HEK293 (cell line): ENCODE data around the gene ZNF587.

Experiments
- BCL11A ChIP-seq: fragments of 450-650 bp; formaldehyde crosslinking; IDR thresholded peaks from 2 replicates; pipeline ENCODE4 v1.5.1; 2016; ENCODE audit warnings: low read depth, missing biosample characterization, missing genetic modification characterization
- BCL6B ChIP-seq: fragments of 450-650 bp; formaldehyde crosslinking; IDR thresholded peaks from 2 replicates; pipeline ENCODE4 v1.5.1; 2017; ENCODE audit warnings: missing biosample characterization, missing genetic modification characterization
- HOXD13 ChIP-seq: sonication (generic); formaldehyde crosslinking; IDR thresholded peaks from 2 replicates; pipeline ENCODE4 v1.8.0; 2022; ENCODE audit warnings: missing genetic modification reagents, borderline replicate concordance
- KLF10 ChIP-seq: fragments of 450-650 bp; IDR thresholded peaks from 2 replicates; pipeline ENCODE4 v1.5.1; 2018; ENCODE audit warnings: missing biosample characterization, mild to moderate bottlenecking, missing genetic modification characterization
- REST ChIP-seq: fragments of 450-650 bp; formaldehyde crosslinking; IDR thresholded peaks from 2 replicates; pipeline ENCODE4 v1.5.1; 2016; ENCODE audit warnings: missing biosample characterization, missing genetic modification characterization
- SCRT1 ChIP-seq: fragments of 450-650 bp; formaldehyde crosslinking; IDR thresholded peaks from 2 replicates; pipeline ENCODE4 v1.5.1; 2016; ENCODE audit warnings: missing biosample characterization, missing genetic modification characterization, borderline replicate concordance
- TRIM28 ChIP-seq: IDR thresholded peaks from 2 replicates; pipeline ENCODE4 v1.6.1; 2011; ENCODE audit warnings: low read length, control low read depth, borderline replicate concordance
- YY2 ChIP-seq: fragments of 450-650 bp; formaldehyde crosslinking; IDR thresholded peaks from 2 replicates; pipeline ENCODE4 v1.5.1; 2016; ENCODE audit warnings: missing biosample characterization, missing genetic modification characterization
- ZBTB11 ChIP-seq: fragments of 450-650 bp; formaldehyde crosslinking; conservative IDR thresholded peaks from 2 replicates; pipeline ENCODE4 v1.5.1; 2016; ENCODE audit warnings: low read depth, missing biosample characterization, missing genetic modification characterization
- ZBTB17 ChIP-seq: fragments of 450-650 bp; formaldehyde crosslinking; IDR thresholded peaks from 2 replicates; pipeline ENCODE4 v1.5.1; 2016; ENCODE audit warnings: missing biosample characterization, missing genetic modification characterization
- ZBTB20 ChIP-seq: fragments of 450-650 bp; formaldehyde crosslinking; IDR thresholded peaks from 2 replicates; pipeline ENCODE4 v1.5.1; 2016; ENCODE audit warnings: missing biosample characterization, missing genetic modification characterization
- ZNF174 ChIP-seq: fragments of 450-650 bp; formaldehyde crosslinking; IDR thresholded peaks from 2 replicates; pipeline ENCODE4 v1.5.0; 2017; ENCODE audit warnings: missing biosample characterization, mild to moderate bottlenecking, missing genetic modification characterization
- ZNF19 ChIP-seq: fragments of 450-650 bp; formaldehyde crosslinking; IDR thresholded peaks from 2 replicates; pipeline ENCODE4; 2016; ENCODE audit warnings: missing biosample characterization, missing genetic modification characterization, low read depth
- ZNF221 ChIP-seq: fragments of 450-650 bp; formaldehyde crosslinking; IDR thresholded peaks from 2 replicates; pipeline ENCODE4 v1.5.1; 2017; ENCODE audit warnings: missing biosample characterization, missing genetic modification characterization, borderline replicate concordance
- ZNF266 ChIP-seq: fragments of 450-650 bp; formaldehyde crosslinking; IDR thresholded peaks from 2 replicates; pipeline ENCODE4 v1.5.1; 2016; ENCODE audit warnings: missing biosample characterization, missing genetic modification characterization, low read depth
- ZNF311 ChIP-seq: fragments of 450-650 bp; formaldehyde crosslinking; IDR thresholded peaks from 2 replicates; pipeline ENCODE4 v1.5.1; 2017; ENCODE audit warnings: missing biosample characterization, missing genetic modification characterization, borderline replicate concordance
- ZNF324 ChIP-seq: fragments of 450-650 bp; formaldehyde crosslinking; IDR thresholded peaks from 2 replicates; pipeline ENCODE4 v1.5.1; 2016; ENCODE audit warnings: missing biosample characterization, missing genetic modification characterization
- ZNF530 ChIP-seq: fragments of 450-650 bp; formaldehyde crosslinking; IDR thresholded peaks from 2 replicates; pipeline ENCODE4 v1.5.1; 2016; ENCODE audit warnings: low read depth, missing biosample characterization, missing genetic modification characterization
- ZNF629 ChIP-seq: fragments of 450-650 bp; formaldehyde crosslinking; IDR thresholded peaks from 2 replicates; pipeline ENCODE4 v1.5.1; 2017; ENCODE audit warnings: missing biosample characterization, missing genetic modification characterization
- ZNF660 ChIP-seq: fragments of 450-650 bp; IDR thresholded peaks from 2 replicates; pipeline ENCODE4 v1.5.1; 2018; ENCODE audit warnings: missing biosample characterization, mild to moderate bottlenecking, missing genetic modification characterization
- ZNF677 ChIP-seq: fragments of 450-650 bp; IDR thresholded peaks from 2 replicates; pipeline ENCODE4 v1.5.0; 2018; ENCODE audit warnings: missing biosample characterization, mild to moderate bottlenecking, missing genetic modification characterization, moderate library complexity
- ZNF704 ChIP-seq: fragments of 450-650 bp; formaldehyde crosslinking; IDR thresholded peaks from 2 replicates; pipeline ENCODE4 v1.5.1; 2016; ENCODE audit warnings: missing biosample characterization, missing genetic modification characterization
- ZNF837 ChIP-seq: fragments of 450-650 bp; formaldehyde crosslinking; IDR thresholded peaks from 2 replicates; pipeline ENCODE4 v1.5.1; 2016; ENCODE audit warnings: missing biosample characterization, missing genetic modification characterization
- TF ChIP-seq, protein P1 (sequence below): fragments of 450-650 bp; formaldehyde crosslinking; optimal IDR thresholded peaks from 2 replicates; pipeline ENCODE3; 2016; ENCODE audit warnings: missing biosample characterization, mild to moderate bottlenecking, missing genetic modification characterization
- TF ChIP-seq, protein P2 (sequence below): fragments of 450-650 bp; formaldehyde crosslinking; IDR thresholded peaks from 2 replicates; pipeline ENCODE4 v1.5.1; 2017; ENCODE audit warnings: missing biosample characterization, missing genetic modification characterization
- TF ChIP-seq, protein P3 (sequence below): fragments of 450-650 bp; formaldehyde crosslinking; IDR thresholded peaks from 2 replicates; pipeline ENCODE4 v1.5.1; 2016; ENCODE audit warnings: missing biosample characterization, missing genetic modification characterization

The ZNF587 gene

GRCh38 chr19:57814505-57815246 lies 35.0 kb upstream of the ZNF587 start, which contains the start of gene ZNF552 (continued):
- peak; percentile 36; the same call in 1 of the 2 replicates for TF ChIP-seq ZBTB11 (tag by site-specific recombination)
- TF ChIP-seq, protein P1, sequence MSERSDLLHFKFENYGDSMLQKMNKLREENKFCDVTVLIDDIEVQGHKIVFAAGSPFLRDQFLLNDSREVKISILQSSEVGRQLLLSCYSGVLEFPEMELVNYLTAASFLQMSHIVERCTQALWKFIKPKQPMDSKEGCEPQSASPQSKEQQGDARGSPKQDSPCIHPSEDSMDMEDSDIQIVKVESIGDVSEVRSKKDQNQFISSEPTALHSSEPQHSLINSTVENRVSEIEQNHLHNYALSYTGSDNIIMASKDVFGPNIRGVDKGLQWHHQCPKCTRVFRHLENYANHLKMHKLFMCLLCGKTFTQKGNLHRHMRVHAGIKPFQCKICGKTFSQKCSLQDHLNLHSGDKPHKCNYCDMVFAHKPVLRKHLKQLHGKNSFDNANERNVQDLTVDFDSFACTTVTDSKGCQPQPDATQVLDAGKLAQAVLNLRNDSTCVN, result peak; percentile 17
- no peak for TF ChIP-seq ZNF324 (tag by site-specific recombination)
- TF ChIP-seq ZBTB20 (tag by site-specific recombination), result peak; percentile 49; the same call in 1 of the 2 replicates
- TF ChIP-seq ZNF704 (tag by site-specific recombination), result no peak
- TF ChIP-seq BCL11A (tag by site-specific recombination), result no peak
- no peak for TF ChIP-seq ZNF311 (tag by site-specific recombination)
- TF ChIP-seq BCL6B (tag by site-specific recombination), result no peak
- TF ChIP-seq ZNF530 (tag by site-specific recombination), result no peak
- peak; percentile 46; the same call in 1 of the 2 replicates for TF ChIP-seq ZNF660 (tag by site-specific recombination)
- peak; percentile 77 for TF ChIP-seq HOXD13 (CRISPR knock-in tag)
- no peak for TF ChIP-seq ZNF629 (tag by site-specific recombination)
- TF ChIP-seq ZNF837 (tag by site-specific recombination), result no peak
- no peak for TF ChIP-seq ZNF266 (tag by site-specific recombination)
- no peak for TF ChIP-seq SCRT1
- TF ChIP-seq ZBTB17 (tag by site-specific recombination), result peak; percentile 79
- TF ChIP-seq TRIM28, result no peak
- TF ChIP-seq YY2, result peak; percentile 23; the same call in 1 of the 2 replicates
- no peak for TF ChIP-seq ZNF221 (tag by site-specific recombination)
- TF ChIP-seq, protein P2, sequence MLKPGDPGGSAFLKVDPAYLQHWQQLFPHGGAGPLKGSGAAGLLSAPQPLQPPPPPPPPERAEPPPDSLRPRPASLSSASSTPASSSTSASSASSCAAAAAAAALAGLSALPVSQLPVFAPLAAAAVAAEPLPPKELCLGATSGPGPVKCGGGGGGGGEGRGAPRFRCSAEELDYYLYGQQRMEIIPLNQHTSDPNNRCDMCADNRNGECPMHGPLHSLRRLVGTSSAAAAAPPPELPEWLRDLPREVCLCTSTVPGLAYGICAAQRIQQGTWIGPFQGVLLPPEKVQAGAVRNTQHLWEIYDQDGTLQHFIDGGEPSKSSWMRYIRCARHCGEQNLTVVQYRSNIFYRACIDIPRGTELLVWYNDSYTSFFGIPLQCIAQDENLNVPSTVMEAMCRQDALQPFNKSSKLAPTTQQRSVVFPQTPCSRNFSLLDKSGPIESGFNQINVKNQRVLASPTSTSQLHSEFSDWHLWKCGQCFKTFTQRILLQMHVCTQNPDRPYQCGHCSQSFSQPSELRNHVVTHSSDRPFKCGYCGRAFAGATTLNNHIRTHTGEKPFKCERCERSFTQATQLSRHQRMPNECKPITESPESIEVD (tag by site-specific recombination), result no peak
- TF ChIP-seq ZNF174 (tag by site-specific recombination), result no peak
- TF ChIP-seq, protein P3, sequence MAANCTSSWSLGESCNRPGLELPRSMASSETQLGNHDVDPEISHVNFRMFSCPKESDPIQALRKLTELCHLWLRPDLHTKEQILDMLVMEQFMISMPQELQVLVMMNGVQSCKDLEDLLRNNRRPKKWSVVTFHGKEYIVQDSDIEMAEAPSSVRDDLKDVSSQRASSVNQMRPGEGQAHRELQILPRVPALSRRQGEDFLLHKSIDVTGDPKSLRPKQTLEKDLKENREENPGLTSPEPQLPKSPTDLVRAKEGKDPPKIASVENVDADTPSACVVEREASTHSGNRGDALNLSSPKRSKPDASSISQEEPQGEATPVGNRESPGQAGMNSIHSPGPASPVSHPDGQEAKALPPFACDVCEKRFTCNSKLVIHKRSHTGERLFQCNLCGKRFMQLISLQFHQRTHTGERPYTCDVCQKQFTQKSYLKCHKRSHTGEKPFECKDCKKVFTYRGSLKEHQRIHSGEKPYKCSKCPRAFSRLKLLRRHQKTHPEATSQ (tag by site-specific recombination), result no peak
- no peak for TF ChIP-seq ZNF677 (tag by site-specific recombination)
- TF ChIP-seq REST (tag by site-specific recombination), result no peak
- TF ChIP-seq KLF10 (tag by site-specific recombination), result no peak
- no peak for TF ChIP-seq ZNF19 (tag by site-specific recombination)
